SIG-M5 treated with dmso at 0.1 percent for 504 hours (cell line): ENCODE data around the gene CCNE1.

Experiments
- DNase-seq: peaks from one replicate; lab custom pipeline; 2025; ENCODE audit not compliant: unreplicated experiment; lab: John Stamatoyannopoulos, UW

The CCNE1 gene

GRCh38 chr19:29841559-29842367 is 30.0 kb downstream of the CCNE1 start:
- peak; percentile 33 for DNase-seq

GRCh38 chr19:29842471-29843179 is 30.8 kb downstream of the CCNE1 start:
- peak; percentile 28 for DNase-seq

GRCh38 chr19:29843180-29844051 is 31.6 kb downstream of the CCNE1 start:
- DNase-seq, result peak; percentile 27

- DNase-seq, result peak; percentile 94
Observed at GRCh38 chr19:29844891-29845573, 33.2 kb downstream of the CCNE1 start.

- peak; percentile 54 for DNase-seq
Observed at GRCh38 chr19:29845574-29846176, 33.9 kb downstream of the CCNE1 start.

GRCh38 chr19:29849208-29849607 is 37.4 kb downstream of the CCNE1 start:
- no peak for DNase-seq

- no peak for DNase-seq
Observed at GRCh38 chr19:29850482-29850881, 38.7 kb downstream of the CCNE1 start.

- DNase-seq, result no peak
Observed at GRCh38 chr19:29851769-29852521, 40.2 kb downstream of the CCNE1 start.

GRCh38 chr19:29854033-29854432 is 42.2 kb downstream of the CCNE1 start:
- no peak for DNase-seq

GRCh38 chr19:29855087-29855486 is 43.3 kb downstream of the CCNE1 start:
- no peak for DNase-seq

GRCh38 chr19:29855741-29856500 is 44.1 kb downstream of the CCNE1 start:
- no peak for DNase-seq

- no peak for DNase-seq
Observed at GRCh38 chr19:29858000-29858596, 46.3 kb downstream of the CCNE1 start.

GRCh38 chr19:29858621-29859020 is 46.8 kb downstream of the CCNE1 start:
- DNase-seq, result no peak

- peak; percentile 26 for DNase-seq
Observed at GRCh38 chr19:29860492-29860891, 48.7 kb downstream of the CCNE1 start.

GRCh38 chr19:29861574-29861973 is 49.8 kb downstream of the CCNE1 start:
- no peak for DNase-seq

GRCh38 chr19:29866011-29866410 is 54.2 kb downstream of the CCNE1 start:
- DNase-seq, result no peak

- DNase-seq, result no peak
Observed at GRCh38 chr19:29867984-29868383, 56.2 kb downstream of the CCNE1 start.

GRCh38 chr19:29871143-29871542 is 59.4 kb downstream of the CCNE1 start:
- DNase-seq, result no peak
